Activated CD4-positive, alpha-beta memory T cell treated with anti-CD3 and anti-CD28 coated beads, Interleukin-2, amount 10 ng/mL, durations not matched to agents 7 days and 5 days (primary cell): ENCODE measurements around the gene FBF1. TPM values are rescaled to one million over a fixed set of nuclear protein-coding genes. Genes with fewer than 3 reads are reported as not detected.

Source experiments
- CTCF ChIA-PET: fragments of 350-600 bp; sonication (Branson Sonifier 250); formaldehyde crosslinking; loops from one replicate; lab custom pipeline; 2021; ENCODE audit warnings: antibody characterized with exemption, inconsistent platforms; lab: Charles Lee
- POLR2A ChIA-PET: fragments of 350-600 bp; sonication (Branson Sonifier 250); formaldehyde crosslinking; loops from one replicate; lab custom pipeline; 2021; ENCODE audit warnings: antibody characterized with exemption; lab: Charles Lee
- DNase-seq: peaks from one replicate; pipeline ENCODE4 v3.0.0-alpha.2; 2020
- H3K27ac Mint-ChIP-seq: one replicate; pipeline ENCODE4 v1.8.0; 2021; ENCODE audit warnings: mild to moderate bottlenecking, mixed read lengths
- H3K27me3 Mint-ChIP-seq: one replicate; pipeline ENCODE4 v1.8.0; 2021; ENCODE audit warnings: mixed read lengths
- H3K36me3 Mint-ChIP-seq: one replicate; pipeline ENCODE4 v1.8.0; 2021; ENCODE audit warnings: low read depth, mixed read lengths
- H3K4me1 Mint-ChIP-seq: one replicate; pipeline ENCODE4 v1.8.0; 2021; ENCODE audit warnings: mixed read lengths
- H3K4me3 Mint-ChIP-seq: one replicate; pipeline ENCODE4 v1.8.0; 2021; ENCODE audit warnings: mild to moderate bottlenecking, mixed read lengths
- H3K9me3 Mint-ChIP-seq: one replicate; pipeline ENCODE4 v1.8.0; 2021; ENCODE audit warnings: mixed read lengths
- total RNA-seq, 2 experiments: library from RNA; stranded (reverse); gene quantifications; one replicate each; pipeline ENCODE4 v1.2.3, GENCODE V29; 2021

The FBF1 gene
- total RNA-seq, 2 experiments from 2014 or later: 19.8 to 21.1 TPM

DNA sequence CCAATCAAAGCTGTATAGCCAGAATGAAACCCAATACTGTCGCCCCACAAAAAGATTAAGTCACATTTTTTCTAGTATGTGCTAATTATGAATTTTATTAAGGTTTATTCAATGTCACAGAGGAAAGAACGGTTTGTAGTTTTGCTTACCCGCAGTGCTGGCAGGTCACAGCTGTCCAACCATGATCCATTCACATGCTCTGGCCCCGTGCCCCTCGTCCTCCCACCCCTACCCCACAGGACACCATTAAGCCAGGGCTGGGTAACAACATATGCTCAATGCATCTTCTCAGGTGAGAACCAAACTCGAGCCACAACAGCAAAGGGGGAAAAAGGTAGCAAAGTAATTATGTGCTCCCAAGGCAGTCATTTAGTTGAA is 589 bp upstream of the FBF1 start:
- no peak for DNase-seq
- POLR2A ChIA-PET: interaction anchor here (0.9 to 2.0 kb wide), 14 partner anchors 8 to 652 kb away, joined by 3 to 8 read pairs (median 3); partner anchors contain the start of genes ACOX1, MRPL38, SLC25A19 and TEN1
- no peaks in the 10 kb centered on the region for H3K9me3 Mint-ChIP-seq
- peak overlapping the region; percentile 51 for H3K27ac Mint-ChIP-seq
- H3K4me1 Mint-ChIP-seq: peaks cover 15% of the 10 kb centered on the region
- H3K4me3 Mint-ChIP-seq: peak overlapping the region; percentile 83
- H3K27me3 Mint-ChIP-seq: no peaks in the 10 kb centered on the region
- CTCF ChIA-PET: interaction anchor here (0.8 to 1.2 kb wide), 4 partner anchors 14 to 73 kb away, joined by 3 to 8 read pairs (median 4); no protein-coding TSS in a partner anchor
- peaks cover 5% of the 10 kb centered on the region for H3K36me3 Mint-ChIP-seq

DNA sequence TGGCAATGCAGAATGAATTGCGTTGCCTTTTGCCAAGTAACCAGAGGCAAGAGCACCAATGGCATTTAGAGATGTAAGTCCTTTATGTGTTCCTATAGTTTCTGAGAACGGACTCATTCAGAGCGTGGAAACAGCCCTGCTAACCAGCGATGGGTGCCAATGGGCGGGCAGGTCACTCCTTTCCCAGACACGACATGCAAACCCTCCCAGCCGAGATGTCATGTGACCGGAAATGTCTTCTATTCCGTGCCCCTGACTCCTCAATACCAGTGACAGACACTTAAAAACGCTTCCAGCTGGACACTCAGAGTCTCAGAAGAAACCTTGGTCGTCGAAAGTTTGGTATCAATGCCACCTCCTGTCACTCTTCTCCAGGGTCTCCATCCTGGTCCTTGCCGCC is 3.2 kb downstream of the FBF1 start:
- H3K27ac Mint-ChIP-seq: no peak overlapping the region
- CTCF ChIA-PET: no interaction called here
- POLR2A ChIA-PET: no interaction called here

DNA sequence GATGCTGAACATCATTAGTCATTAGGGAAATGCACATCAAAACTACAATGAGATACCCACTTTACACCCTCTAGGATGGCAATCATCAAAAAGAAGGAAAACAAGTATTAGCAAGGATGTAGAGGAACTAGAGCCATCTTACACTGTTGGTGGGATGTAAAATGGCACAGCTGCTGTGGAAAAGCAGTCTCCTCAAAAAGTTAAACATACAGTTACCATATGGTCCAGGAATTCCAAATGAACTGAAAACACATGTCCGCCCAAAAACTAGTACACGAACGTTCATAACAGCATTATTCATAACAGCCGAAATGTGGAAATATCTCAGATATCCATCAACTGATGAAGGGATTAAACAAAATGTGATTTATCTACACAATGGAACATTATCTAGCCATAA is 7.0 kb downstream of the FBF1 start:
- no peak for DNase-seq
- Mint-ChIP-seq H3K27me3 (no peaks in the 10 kb centered on the region), H3K4me3 (no peak overlapping the region), H3K9me3 (no peaks in the 10 kb centered on the region), H3K27ac (no peak overlapping the region), H3K4me1 (no peaks in the 10 kb centered on the region), H3K36me3 (peaks cover 3% of the 10 kb centered on the region)
- POLR2A ChIA-PET: no interaction called here
- CTCF ChIA-PET: interaction anchor here (0.6 to 1.0 kb wide), 2 partner anchors 80 to 140 kb away, joined by 3 read pairs; no protein-coding TSS in a partner anchor

More for the DNA sequence above, 3.2 kb downstream of the FBF1 start:
- Mint-ChIP-seq H3K4me1 (peaks cover 15% of the 10 kb centered on the region), H3K27me3 (no peaks in the 10 kb centered on the region), H3K4me3 (no peak overlapping the region), H3K36me3 (peaks cover 3% of the 10 kb centered on the region), H3K9me3 (no peaks in the 10 kb centered on the region)
- no peak for DNase-seq

DNA sequence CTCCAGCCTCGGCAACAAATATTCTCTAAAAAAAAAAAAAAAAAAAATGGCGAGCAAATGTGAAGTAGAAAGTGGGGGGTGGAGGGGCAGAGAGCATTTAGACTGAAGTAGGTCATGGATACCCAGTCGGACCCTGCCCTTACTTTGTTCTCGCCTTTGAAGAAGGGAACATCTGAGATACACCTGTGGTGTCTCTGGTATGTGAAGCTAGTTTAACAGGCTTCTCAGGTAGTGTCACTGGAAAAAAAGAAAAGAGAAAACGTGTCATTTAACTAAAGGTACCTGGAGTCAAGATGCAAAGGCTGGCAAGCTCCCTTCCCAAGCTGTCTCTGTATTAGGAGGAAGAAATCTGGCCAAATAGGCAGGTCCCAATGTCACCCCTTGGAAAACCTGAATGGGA is 8.0 kb downstream of the FBF1 start:
- DNase-seq: no peak
- no peaks in the 10 kb centered on the region for H3K27me3 Mint-ChIP-seq
- H3K9me3 Mint-ChIP-seq: no peaks in the 10 kb centered on the region
- POLR2A ChIA-PET: interaction anchor here (0.7 kb wide), 1 partner anchor 47 kb away, joined by 3 read pairs; no protein-coding TSS in a partner anchor
- H3K27ac Mint-ChIP-seq: no peak overlapping the region
- no peaks in the 10 kb centered on the region for H3K4me1 Mint-ChIP-seq
- CTCF ChIA-PET: interaction anchor here (0.7 kb wide), 1 partner anchor 173 kb away, joined by 5 read pairs; no protein-coding TSS in a partner anchor
- H3K36me3 Mint-ChIP-seq: peaks cover 3% of the 10 kb centered on the region
- H3K4me3 Mint-ChIP-seq: no peak overlapping the region

DNA sequence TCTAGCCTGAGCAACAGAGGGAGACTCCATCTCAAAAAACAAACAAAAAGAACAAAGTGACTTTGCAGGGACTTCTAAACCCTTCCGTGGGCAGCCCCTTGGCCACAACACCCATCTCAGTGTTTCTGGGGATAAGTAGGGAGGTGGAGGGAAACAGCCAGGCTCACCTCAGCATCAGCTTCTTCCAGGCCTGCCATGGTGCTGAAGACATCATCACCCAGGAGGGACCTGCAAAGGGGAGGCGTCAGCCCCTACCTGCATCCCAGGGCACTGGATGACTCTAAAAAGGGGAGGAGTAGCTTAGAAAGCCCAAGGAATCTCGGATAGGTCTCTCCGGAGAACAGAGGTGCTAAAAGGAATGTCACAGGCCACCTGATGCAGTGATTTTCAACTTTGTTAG is 9.8 kb downstream of the FBF1 start:
- DNase-seq: no peak
- H3K4me3 Mint-ChIP-seq: no peak overlapping the region
- H3K9me3 Mint-ChIP-seq: no peaks in the 10 kb centered on the region
- H3K27me3 Mint-ChIP-seq: no peaks in the 10 kb centered on the region
- POLR2A ChIA-PET: no interaction called here
- H3K4me1 Mint-ChIP-seq: no peaks in the 10 kb centered on the region
- H3K36me3 Mint-ChIP-seq: peaks cover 3% of the 10 kb centered on the region
- CTCF ChIA-PET: no interaction called here
- H3K27ac Mint-ChIP-seq: no peak overlapping the region

DNA sequence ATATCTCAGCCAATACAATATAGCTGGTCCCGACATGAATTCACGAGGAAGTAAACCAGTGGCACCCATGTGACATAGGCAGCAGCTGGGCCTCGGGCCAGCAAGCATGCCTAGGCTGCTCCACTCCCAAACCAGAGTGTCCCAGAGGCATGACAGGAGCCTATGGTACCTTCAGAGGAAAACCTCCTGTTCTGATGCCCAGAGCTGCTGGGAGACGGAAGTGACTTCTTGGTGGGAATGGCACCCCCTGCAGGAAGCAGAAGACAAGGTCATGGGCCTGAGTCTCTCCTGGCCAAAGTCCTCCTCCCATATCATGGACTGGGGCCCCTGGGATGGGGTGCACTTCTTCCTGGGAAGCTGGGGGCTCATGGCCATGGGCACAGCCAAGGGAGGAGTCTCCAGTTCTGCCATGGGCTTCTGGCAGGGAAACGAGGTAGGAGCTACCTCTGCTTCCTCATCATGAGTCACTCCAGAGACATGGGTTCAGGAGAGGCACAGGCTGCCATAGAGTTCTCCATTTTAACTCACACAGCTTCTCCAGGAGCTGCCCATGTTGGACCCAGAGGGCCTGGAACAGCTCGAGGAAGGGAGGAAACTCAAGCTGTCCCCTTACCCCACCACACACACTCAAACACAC is 13.4 kb downstream of the FBF1 start:
- no peak for DNase-seq
- no peaks in the 10 kb centered on the region for H3K36me3 Mint-ChIP-seq
- ChIA-PET POLR2A (interaction anchor here (1.2 kb wide), 1 partner anchor 14 kb away, joined by 3 read pairs; no protein-coding TSS in a partner anchor), CTCF (interaction anchor here (0.8 to 2.3 kb wide), 6 partner anchors 9 to 78 kb away, joined by 3 to 8 read pairs (median 6); partner anchors contain the start of genes FBF1 and MRPL38)
- no peak overlapping the region for H3K4me3 Mint-ChIP-seq
- no peak overlapping the region for H3K27ac Mint-ChIP-seq
- no peaks in the 10 kb centered on the region for H3K4me1 Mint-ChIP-seq
- no peaks in the 10 kb centered on the region for H3K9me3 Mint-ChIP-seq
- H3K27me3 Mint-ChIP-seq: no peaks in the 10 kb centered on the region

DNA sequence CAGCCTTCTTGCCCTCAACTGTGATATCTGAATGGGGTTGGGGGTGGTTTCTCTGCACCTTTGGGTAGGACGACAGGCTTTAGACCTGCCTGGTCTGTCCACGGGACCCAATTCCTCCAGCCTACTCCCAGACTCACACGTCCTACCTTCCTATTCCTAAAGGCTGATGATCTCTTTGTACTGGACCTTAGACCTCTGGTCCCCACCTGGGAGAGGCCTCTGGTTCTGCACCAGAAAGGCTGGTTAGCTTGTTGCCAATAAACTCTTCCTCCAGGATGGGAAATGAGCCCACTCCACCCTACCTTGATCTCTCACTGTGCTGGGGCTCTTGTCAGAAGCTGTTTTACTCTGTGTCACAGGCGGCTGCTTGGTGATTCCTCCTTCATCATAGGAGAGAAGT is 14.4 kb downstream of the FBF1 start:
- POLR2A ChIA-PET: interaction anchor here (1.2 kb wide), 1 partner anchor 15 kb away, joined by 3 read pairs; no protein-coding TSS in a partner anchor
- Mint-ChIP-seq H3K4me3 (no peak overlapping the region), H3K36me3 (no peaks in the 10 kb centered on the region), H3K9me3 (no peaks in the 10 kb centered on the region), H3K27me3 (no peaks in the 10 kb centered on the region), H3K27ac (no peak overlapping the region), H3K4me1 (no peaks in the 10 kb centered on the region)
- CTCF ChIA-PET: interaction anchor here (0.6 to 2.2 kb wide), 3 partner anchors 8 to 80 kb away, joined by 3 to 8 read pairs (median 4); no protein-coding TSS in a partner anchor
- no peak for DNase-seq

DNA sequence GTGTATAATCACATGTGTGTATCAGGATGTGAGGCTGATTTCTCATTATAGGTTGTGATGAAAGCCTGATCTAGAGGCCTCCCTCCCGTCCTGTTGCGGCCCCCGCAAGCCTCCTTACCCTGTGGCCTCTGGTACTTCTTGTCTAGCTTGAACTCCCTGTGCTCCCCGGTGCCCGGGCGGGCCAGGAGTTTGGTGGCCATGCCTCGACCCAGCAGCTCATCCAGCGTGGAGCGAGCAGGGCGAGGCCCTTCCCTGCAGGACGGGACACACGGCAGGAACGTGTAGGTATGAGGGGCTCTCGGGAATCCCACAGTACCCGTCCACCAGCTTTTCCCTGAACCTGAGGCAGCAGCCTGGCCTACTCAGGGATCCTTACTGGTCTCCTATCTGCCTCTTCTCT is 14.9 kb downstream of the FBF1 start:
- POLR2A ChIA-PET: interaction anchor here (0.9 kb wide), 1 partner anchor 21 kb away, joined by 4 read pairs; the partner anchor contains the start of gene MRPL38
- Mint-ChIP-seq H3K27ac (no peak overlapping the region), H3K36me3 (no peaks in the 10 kb centered on the region), H3K4me1 (no peaks in the 10 kb centered on the region), H3K9me3 (no peaks in the 10 kb centered on the region), H3K4me3 (no peak overlapping the region), H3K27me3 (no peaks in the 10 kb centered on the region)
- DNase-seq: no peak
- CTCF ChIA-PET: interaction anchor here (0.6 to 0.8 kb wide), 2 partner anchors 41 to 80 kb away, joined by 3 to 4 read pairs; no protein-coding TSS in a partner anchor

DNA sequence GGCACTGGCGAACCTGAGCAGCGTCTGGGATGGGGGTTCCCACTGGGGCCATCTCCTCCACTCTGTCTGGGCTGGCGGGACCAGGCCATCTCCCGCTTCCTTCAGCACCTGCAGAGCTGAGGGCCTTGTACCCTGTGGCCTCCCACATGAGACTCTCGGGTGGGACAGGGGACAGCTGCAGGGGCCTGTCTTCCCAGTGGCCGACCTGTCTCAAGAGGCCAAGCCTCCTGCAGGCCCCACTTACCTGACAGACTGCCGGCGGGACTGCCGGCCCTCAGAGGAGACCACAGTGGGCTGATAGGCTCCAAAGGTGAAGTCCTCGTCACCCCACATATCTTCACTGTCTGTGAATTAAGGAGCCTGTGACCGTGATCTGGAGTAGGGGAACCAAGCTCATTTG is 15.7 kb downstream of the FBF1 start:
- ChIA-PET CTCF (no interaction called here), POLR2A (interaction anchor here (0.9 kb wide), 1 partner anchor 21 kb away, joined by 4 read pairs; the partner anchor contains the start of gene MRPL38)
- no peaks in the 10 kb centered on the region for H3K36me3 Mint-ChIP-seq
- DNase-seq: no peak
- H3K9me3 Mint-ChIP-seq: no peaks in the 10 kb centered on the region
- H3K4me3 Mint-ChIP-seq: no peak overlapping the region
- H3K27me3 Mint-ChIP-seq: no peaks in the 10 kb centered on the region
- no peaks in the 10 kb centered on the region for H3K4me1 Mint-ChIP-seq
- no peak overlapping the region for H3K27ac Mint-ChIP-seq

DNA sequence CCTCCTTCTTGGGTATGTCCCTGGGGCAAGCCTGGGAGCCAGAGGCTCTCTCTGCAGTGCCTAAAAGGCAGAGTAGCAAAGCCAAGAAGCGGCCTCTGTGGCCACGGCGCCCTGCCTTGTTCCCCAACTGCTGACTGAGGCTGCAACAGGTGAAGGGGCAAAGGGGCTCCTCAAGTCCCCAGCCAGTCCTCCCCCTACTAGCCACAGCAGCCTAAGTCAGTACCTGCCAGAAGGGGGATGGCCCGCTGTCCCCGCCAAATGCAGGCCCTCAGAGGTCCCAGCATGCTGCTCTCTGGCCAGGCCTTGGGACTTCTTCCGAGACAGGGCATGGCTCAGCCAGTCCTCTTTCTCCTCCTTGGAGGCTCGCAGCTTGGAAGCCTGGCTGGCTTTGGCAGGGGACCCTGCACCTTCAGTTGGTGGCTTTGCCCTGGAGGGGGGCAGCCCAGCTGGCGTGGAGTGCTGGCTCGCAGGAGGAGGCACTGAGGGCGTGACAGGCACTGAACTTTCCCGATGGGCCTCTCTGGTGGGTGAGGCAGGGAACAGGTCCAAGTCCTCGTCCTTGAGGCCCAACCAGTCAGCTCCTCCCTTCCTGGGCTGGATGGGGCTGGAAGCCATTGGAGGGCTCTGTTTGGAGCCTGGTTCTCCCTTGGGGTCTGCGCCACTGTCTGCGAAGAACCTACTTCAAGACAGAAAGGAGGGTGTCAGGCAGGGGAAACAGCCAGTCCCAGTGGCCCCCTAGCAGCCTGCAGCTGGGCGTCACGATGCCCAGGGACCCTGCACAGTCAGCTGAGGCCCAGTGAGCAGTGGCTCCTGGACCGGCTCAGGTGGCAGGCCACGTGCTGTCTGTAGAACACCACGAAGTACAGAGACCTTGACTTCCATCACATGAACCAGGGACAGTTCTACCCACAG is 17.6 kb downstream of the FBF1 start:
- POLR2A ChIA-PET: no interaction called here

DNA sequence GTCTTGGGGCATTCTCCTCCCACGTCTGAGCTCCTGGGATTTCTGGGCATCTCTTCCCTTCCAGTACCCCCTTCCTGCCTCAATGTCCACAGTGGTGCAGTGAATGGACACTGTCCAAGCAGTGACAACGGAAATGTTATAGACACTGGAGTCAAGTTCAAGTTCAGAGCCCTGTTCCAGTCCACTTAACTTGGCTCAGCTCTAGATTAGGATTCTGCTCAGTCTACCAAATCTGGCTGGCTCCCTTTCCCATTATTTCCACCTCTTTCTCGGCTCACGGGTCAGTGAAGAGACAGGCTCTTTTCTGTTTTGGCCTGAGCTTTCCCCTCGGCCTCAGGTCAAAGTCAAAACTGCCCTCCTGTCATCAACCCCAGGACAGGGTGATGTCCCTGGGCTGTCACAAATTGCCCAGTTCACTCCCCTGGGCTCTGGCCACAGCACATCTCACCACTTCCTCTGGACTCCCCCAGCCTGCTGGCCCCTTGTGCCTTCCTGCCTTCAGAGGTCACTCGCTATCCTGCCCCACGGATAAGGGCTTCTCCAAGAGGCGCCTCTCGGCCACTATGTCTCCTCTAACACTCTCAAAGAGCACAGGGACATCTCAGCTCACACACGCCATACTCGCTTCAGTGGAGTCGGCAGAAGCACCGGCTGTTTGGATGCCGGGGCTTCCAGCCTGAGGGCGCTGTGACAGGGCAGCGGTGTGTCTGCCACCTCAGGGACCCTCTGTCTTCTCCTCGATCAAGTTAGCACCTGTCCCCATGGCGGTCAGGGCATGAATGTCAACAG is 18.5 kb downstream of the FBF1 start:
- no peaks in the 10 kb centered on the region for H3K9me3 Mint-ChIP-seq
- H3K27me3 Mint-ChIP-seq: no peaks in the 10 kb centered on the region
- H3K27ac Mint-ChIP-seq: no peak overlapping the region
- H3K4me1 Mint-ChIP-seq: peaks cover 3% of the 10 kb centered on the region
- no peak overlapping the region for H3K4me3 Mint-ChIP-seq
- CTCF ChIA-PET: no interaction called here
- POLR2A ChIA-PET: no interaction called here
- no peaks in the 10 kb centered on the region for H3K36me3 Mint-ChIP-seq
- DNase-seq: no peak

More for the DNA sequence above, 17.6 kb downstream of the FBF1 start:
- Mint-ChIP-seq H3K4me3 (no peak overlapping the region), H3K27ac (no peak overlapping the region), H3K9me3 (no peaks in the 10 kb centered on the region), H3K36me3 (no peaks in the 10 kb centered on the region), H3K27me3 (no peaks in the 10 kb centered on the region), H3K4me1 (peaks cover 1% of the 10 kb centered on the region)
- DNase-seq: no peak
- CTCF ChIA-PET: no interaction called here

DNA sequence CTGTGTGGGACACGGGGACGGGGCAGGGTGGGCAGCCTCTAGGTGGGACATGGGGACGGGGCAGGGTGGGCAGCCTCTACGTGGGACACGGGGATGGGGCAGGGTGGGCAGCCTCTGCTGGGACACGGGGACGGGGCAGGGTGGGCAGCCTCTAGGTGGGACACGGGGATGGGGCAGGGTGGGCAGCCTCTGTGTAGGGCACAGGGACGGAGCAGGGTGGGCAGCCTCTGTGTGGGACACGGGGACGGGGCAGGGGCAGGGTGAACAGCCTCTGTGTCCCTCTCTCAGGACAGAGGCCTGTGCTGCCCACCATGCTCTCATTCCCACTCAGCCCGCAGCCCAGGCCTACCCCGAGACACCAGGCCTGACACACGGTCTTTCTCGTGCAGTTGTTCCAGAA is 19.2 kb downstream of the FBF1 start:
- CTCF ChIA-PET: no interaction called here
- no peaks in the 10 kb centered on the region for H3K9me3 Mint-ChIP-seq
- H3K4me1 Mint-ChIP-seq: peaks cover 7% of the 10 kb centered on the region
- H3K4me3 Mint-ChIP-seq: no peak overlapping the region
- no peak for DNase-seq
- H3K36me3 Mint-ChIP-seq: no peaks in the 10 kb centered on the region
- POLR2A ChIA-PET: no interaction called here
- H3K27me3 Mint-ChIP-seq: no peaks in the 10 kb centered on the region
- H3K27ac Mint-ChIP-seq: no peak overlapping the region
